NCI-H128 (cell line): ENCODE results near the gene SKOR2.
A peak's percentile ranks its signal among the peaks of the same experiment; 100 is the strongest.
"Not testable (repeated sequence)": the region's sequence is repeated elsewhere in the genome, so short reads cannot be mapped to it uniquely, and the experiment has no call there.

ENCODE experiments used
- DNase-seq: peaks from one replicate; lab custom pipeline; 2025; ENCODE audit not compliant: unreplicated experiment; lab: John Stamatoyannopoulos, UW

SKOR2 gene

GRCh38 chr18:47203626-47204464 is 47.6 kb downstream of the SKOR2 start:
- DNase-seq: no peak

DNA sequence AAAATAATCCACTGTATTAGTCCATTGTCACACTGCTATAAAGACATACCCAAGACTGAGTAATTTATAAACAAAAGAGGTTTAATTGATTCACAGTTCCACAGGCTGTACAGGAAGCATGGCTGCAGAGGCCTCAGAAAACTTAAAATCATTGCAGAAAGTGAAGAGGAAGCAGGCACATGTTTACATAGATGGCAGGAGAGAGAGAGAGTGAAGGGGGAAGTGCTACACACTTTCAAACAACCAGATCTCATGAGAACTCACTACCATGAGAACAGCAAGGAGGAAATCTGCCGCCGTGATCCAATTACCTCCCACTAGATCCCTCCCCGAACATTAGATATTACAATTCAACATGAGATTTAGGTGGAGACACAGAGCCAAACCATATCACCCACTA is 55.5 kb downstream of the SKOR2 start:
- not testable (repeated sequence) for DNase-seq

- no peak for DNase-seq
Measured at GRCh38 chr18:47191961-47192360, 59.5 kb downstream of the SKOR2 start.

- no peak for DNase-seq
Measured at GRCh38 chr18:47187721-47188120, 63.7 kb downstream of the SKOR2 start.

DNA sequence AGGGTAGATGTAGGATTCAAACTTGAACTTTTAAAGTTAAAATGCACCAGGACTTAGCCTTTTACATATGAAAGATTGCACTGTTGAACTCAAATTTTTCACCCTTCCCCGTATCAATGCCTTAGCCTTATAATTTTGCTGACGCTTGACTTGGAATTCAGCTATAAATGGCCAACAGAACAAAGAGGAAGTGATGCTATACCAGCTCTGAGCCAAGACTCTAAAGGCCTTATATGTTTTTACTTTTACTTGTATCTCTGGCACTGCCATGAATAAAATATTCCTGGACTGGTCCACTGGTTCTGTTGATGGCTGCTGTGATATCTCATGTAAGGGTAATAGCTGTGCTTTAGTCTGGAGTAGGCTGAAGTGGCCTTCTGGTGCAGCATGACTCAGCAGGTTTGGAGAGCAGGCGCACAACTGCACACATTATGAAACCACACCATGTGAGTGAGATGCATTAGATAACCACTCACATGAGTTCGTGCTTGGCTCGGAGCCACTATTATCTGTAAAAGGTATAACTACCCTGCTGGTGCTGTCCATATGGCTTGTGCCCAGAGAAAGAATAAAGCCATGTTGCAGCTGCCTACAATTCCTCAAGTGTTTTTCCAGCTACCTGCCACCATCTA is 66.9 kb downstream of the SKOR2 start:
- DNase-seq: peak; percentile 24

DNA sequence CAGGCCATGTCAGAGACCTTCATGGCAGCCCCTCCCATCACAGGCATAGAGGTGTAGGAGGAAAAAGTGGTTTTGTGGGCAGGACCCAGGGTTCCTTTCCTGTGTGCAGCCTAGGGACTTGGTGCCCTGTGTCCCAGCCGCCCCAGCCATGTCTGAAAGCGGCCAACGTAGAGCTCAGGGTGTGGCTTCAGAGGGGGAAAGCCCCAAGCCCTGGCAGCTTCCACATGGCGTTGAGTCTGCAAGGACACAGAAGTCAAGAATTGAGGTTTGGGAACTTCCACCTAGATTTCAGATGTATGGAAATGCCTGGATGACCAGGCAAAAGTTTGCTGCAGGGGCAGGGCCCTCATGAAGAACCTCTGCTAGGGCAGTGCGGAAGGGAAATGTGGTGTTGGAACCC is 69.3 kb downstream of the SKOR2 start:
- not testable (repeated sequence) for DNase-seq

- DNase-seq: no peak
Measured at GRCh38 chr18:47180765-47181164, 70.7 kb downstream of the SKOR2 start.

DNA sequence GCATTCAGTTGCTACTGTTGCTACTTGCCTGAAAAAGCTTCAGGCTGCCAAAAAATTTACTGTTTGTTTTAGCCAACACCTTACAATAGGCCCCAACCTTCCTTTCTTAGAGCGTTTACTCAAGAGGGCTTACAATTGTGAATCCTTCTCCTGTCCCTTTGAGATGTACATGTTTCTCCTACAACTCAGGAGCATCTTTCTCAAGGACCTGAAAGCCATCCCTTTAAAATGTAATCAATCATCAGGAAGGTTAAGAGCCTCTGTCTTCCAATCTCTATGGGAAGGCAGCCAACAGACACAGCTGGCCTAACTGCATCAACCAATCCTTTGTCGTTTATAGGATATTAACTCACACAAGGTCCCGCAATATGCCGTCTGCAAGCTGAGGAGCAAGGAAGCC is 71.9 kb downstream of the SKOR2 start:
- DNase-seq: no peak

DNA sequence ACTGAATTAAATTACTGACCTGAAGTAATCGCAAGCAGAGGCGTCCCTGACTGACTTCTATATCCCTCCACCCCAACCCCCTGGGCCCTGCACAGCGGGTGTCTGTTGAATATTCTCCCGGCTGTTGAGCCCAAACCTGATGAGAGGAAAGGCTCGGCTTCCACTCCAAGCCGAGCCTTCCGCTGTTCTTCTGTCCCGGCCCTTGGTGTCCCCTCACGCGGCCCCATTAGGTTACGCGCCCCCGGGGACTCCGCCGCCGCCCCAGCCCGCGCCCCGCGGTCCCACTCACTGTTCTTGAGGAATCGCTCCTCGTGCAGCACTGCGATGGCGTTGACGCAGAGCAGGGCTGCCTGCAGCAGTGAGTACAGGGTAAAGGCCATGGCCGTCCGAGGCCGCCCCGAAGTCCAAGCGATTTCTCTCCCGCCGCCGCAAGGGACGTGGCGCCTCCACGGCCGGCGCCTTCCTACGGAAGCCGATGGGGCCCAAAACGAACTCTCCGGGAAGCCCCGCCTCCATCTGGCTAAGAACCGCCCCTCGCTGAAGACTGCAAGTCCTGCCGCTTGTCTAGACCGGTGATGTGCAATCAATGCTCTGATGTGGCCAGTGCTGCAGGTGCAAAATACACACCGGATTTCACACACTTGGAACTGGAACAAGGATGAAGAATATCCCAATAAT is 75.4 kb downstream of the SKOR2 start, which contains the start of gene IER3IP1:
Gene IER3IP1 (minus strand): TSS at position 467 of the 678 bp plus-strand sequence. CDS start 87 bp downstream, at position 380.
- DNase-seq: peak; percentile 94

- no peak for DNase-seq
Measured at GRCh38 chr18:47175283-47175897, 76.1 kb downstream of the SKOR2 start.

DNA sequence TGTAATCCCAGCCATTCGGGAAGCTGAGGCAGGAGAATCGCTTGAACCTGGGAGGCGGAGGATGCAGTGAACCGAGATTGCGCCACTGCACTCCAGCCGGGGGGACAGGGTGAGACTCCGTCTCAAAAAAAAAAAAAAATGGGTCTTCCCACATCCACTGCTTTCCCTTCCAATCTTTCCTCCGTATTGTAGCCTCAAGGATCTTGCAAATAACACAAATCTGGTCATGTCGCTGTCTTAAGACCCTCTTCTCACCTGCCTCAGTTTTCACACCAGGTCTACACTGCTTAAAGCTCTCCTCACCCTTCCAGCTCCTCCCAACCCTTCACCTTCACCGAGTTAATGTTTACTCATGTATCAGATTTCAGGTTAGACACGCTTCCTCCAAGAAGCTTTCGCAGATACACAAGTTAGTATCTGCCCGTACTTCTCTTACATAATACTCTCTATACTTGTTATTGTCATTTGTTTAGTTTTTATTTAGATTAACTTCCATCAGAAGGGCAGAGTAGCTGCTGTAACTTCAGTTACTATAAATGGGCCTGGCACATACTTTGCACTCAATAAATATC is 76.8 kb downstream of the SKOR2 start:
- DNase-seq: no peak

DNA sequence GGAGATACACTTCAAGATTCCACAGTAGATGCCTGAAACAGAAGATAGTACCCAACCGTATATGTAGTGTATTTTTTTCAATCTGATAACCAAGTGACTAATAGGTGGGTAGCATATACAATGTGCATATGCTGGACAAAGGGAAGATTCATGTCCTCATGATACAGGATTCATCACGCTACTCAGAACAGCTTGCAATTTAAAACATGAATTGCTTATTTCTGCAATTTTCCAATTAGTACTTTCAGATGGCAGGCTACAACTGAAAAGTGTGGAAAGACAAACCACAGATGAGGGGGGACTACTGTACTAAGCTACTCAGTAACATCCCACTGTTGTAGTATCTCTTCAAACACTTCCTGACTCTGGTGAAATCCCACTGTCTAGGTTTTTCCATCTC is 79.0 kb downstream of the SKOR2 start:
- DNase-seq: no peak

GRCh38 chr18:47168913-47169312 is 82.5 kb downstream of the SKOR2 start:
- DNase-seq: no peak

- DNase-seq: no peak
Measured at GRCh38 chr18:47168509-47168908, 83.0 kb downstream of the SKOR2 start.

- DNase-seq: no peak
Measured at GRCh38 chr18:47166294-47166693, 85.2 kb downstream of the SKOR2 start.

DNA sequence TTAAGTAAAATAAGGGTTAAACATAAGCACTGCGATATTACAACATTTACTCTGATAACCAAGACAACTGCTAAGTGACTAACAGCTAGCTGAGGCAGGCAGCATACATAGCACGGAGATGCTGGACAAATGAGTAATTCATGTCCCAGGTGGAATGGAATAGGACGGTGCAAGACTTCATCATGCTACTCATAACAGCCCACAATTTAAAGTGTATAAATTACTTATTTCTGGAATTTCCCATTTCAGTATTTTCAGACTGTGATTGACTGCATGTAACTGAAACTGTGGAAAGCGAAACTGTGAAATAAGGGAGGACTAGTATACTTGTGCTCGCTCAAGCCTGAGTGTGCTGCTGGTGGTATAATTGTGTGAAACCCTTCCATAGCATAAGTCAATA is 88.2 kb downstream of the SKOR2 start:
- DNase-seq: no peak

DNA sequence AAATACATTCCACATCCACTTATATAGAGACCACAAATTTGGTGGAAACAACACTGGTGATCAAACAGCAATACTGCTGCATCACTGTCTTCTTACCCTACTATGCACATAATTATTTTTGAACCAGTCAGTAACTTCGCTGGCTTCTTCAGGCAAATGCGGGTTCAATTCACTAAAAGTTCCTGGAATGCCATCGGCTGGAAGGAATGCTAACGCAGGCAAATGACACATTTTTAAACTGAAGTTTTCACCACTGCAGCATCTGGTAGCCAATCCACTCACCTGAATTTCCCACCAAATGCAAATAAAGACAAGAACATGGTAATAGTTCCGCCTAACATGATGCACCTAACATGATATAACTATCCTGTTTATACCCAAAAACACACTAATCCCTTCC is 91.2 kb downstream of the SKOR2 start:
- no peak for DNase-seq

- not testable (repeated sequence) for DNase-seq
Measured at GRCh38 chr18:47158404-47158803, 93.1 kb downstream of the SKOR2 start.
